Transverse colon (tissue), 4 donors: ENCODE measurements around the gene C2orf92. TPM values are rescaled to one million over a fixed set of nuclear protein-coding genes. Genes with fewer than 3 reads are reported as not detected.

Experiments used
- DNase-seq: peaks from one replicate; pipeline ENCODE4 v3.0.0-alpha.2; 2019
- H3K27ac ChIP-seq, 4 donors: fragments of 200-600 bp; sonication (generic); 2 replicates each; pipeline ENCODE4 v1.5.1; 2016 to 2018; ENCODE audit warnings: inconsistent platforms in 4 of 4
- H3K27me3 ChIP-seq: fragments of 200-600 bp; sonication (generic); 2 replicates; pipeline ENCODE4 v1.5.1; 2017; ENCODE audit warnings: inconsistent platforms
- H3K36me3 ChIP-seq, 4 donors: fragments of 200-600 bp; sonication (generic); 2 replicates each; pipeline ENCODE4 v1.5.1; 2017 to 2019; ENCODE audit warnings: inconsistent platforms in 4 of 4
- H3K4me1 ChIP-seq, 4 donors: fragments of 200-600 bp; sonication (generic); 2 replicates each; pipeline ENCODE4 v1.5.1; 2017 to 2020; ENCODE audit warnings: inconsistent platforms in 4 of 4
- H3K4me3 ChIP-seq, 4 donors: fragments of 200-600 bp; sonication (generic); 1 replicate in 1 of 4; 2 replicates in 3 of 4; pipeline versions ENCODE4 v1.5.1 to v1.6.1; 2017 to 2019; ENCODE audit warnings: inconsistent platforms in 4 of 4
- H3K9me3 ChIP-seq, 2 donors: fragments of 200-600 bp; sonication (generic); 2 replicates each; pipeline ENCODE4 v1.5.1; 2017 to 2019; ENCODE audit warnings: inconsistent platforms in 2 of 2
- EP300 ChIP-seq: sonication (generic); formaldehyde crosslinking; IDR thresholded peaks from one replicate; pipeline ENCODE4 v1.6.1; 2017; ENCODE audit warnings: antibody characterized with exemption, low read depth
- POLR2A ChIP-seq: fragments of 450-650 bp; IDR thresholded peaks from one replicate; pipeline ENCODE4 v1.6.1; 2016; ENCODE audit warnings: antibody characterized with exemption, mild to moderate bottlenecking, moderate library complexity
- POLR2AphosphoS5 ChIP-seq, 3 donors: sonication (generic); formaldehyde crosslinking; IDR thresholded peaks; one replicate each; pipeline ENCODE4 v1.6.1; 2016; ENCODE audit warnings: antibody characterized with exemption in 3 of 3
- WGBS, 2 donors: methylation state at CpG; one replicate each; pipeline ENCODE4 v1.1.5; 2018; ENCODE audit warnings: low coverage in 1 of 2; 5-methylcytosine and 5-hydroxymethylcytosine counted together
- in situ Hi-C, 4 donors: fragments of 200-750 bp; cut with MboI; loops; one replicate each; pipeline versions ENCODE4 v1.15.0 to v1.15.1; 2017; ENCODE audit warnings: low sequenced_read_pairs in 3 of 4, low pct_ligation_motif_present in 1 of 4, low pct_unique_long_range_greater_than_20kb in 1 of 4
- intact Hi-C: fragments of 100-400 bp; cut with DNase I; formaldehyde crosslinking; loops from one replicate; pipeline ENCODE4 v1.15.1; 2023; ENCODE audit warnings: low total_unique reads
- total RNA-seq, 4 donors: library from RNA; depleted of rRNA; stranded (reverse); fragments of >200 nt; gene quantifications; one replicate each; pipeline ENCODE4 v1.1.0, GENCODE V29; 2016
- TF ChIP-seq, protein P1 (sequence below), 5 experiments: fragments of 200-600 bp in 3 of 5; fragments of 450-650 bp in 2 of 5; sonication (generic) in 3 of 5; IDR thresholded peaks; 1 replicate in 2 of 5; 2 replicates in 3 of 5; pipeline ENCODE4 v1.5.1; 2016 to 2017; ENCODE audit warnings: antibody characterized with exemption in 5 of 5, inconsistent platforms in 3 of 5, mild to moderate bottlenecking in 2 of 5, moderate library complexity in 1 of 5

The C2orf92 gene
- total RNA-seq, 4 donors from 2014 or later: 13.8 to 27.3 (median 17.9) TPM

DNA sequence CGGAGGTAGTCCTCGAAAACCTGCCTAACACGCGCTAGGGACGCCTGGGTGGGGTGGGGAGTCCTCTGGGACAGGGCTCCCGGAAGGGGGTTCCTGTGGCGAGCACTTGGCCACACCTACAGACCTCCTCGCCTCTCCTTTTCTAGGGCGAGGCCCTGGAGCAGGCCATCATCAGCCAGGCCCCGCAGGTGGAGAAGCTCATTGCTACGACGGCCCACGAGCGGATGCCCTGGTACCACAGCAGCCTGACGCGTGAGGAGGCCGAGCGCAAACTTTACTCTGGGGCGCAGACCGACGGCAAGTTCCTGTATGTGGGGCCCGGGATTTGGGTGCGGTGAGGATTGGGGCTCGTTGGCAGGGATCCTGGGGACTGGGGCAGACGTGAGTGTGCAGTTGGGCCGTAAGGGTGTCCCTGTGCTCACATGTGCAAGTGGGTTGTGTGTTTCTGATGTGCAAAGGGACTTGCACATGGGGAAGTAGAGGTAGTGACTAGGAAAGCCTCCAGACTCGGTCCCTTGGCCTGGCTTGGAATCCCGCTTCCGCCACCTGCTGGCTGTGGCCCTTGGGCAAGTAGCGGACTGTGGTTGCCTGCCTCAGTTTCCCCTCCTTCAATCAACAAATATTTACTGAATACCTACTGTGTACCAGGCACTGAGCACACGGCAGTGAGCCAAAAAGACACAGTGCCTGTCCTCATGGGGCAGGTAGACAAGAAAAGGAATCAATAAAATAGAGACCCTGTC, 55.6 kb downstream of the C2orf92 start:
- in situ Hi-C loops: no loop called here
- H3K36me3 ChIP-seq: no peaks in the 10 kb centered on the region
- no peak for TF ChIP-seq EP300
- TF ChIP-seq POLR2AphosphoS5 (IDR thresholded peaks at IDR 0.05): no peak
- TF ChIP-seq, protein P1, sequence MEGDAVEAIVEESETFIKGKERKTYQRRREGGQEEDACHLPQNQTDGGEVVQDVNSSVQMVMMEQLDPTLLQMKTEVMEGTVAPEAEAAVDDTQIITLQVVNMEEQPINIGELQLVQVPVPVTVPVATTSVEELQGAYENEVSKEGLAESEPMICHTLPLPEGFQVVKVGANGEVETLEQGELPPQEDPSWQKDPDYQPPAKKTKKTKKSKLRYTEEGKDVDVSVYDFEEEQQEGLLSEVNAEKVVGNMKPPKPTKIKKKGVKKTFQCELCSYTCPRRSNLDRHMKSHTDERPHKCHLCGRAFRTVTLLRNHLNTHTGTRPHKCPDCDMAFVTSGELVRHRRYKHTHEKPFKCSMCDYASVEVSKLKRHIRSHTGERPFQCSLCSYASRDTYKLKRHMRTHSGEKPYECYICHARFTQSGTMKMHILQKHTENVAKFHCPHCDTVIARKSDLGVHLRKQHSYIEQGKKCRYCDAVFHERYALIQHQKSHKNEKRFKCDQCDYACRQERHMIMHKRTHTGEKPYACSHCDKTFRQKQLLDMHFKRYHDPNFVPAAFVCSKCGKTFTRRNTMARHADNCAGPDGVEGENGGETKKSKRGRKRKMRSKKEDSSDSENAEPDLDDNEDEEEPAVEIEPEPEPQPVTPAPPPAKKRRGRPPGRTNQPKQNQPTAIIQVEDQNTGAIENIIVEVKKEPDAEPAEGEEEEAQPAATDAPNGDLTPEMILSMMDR (IDR thresholded peaks at IDR 0.05): no peak
- no peak for TF ChIP-seq POLR2A
- intact Hi-C loops: no loop called here
- 94% methylated on average over 31 of the region's 31 CpGs; no CpG with 5 or more reads in 1 of the 2 donors for WGBS, 2 donors
- H3K27ac ChIP-seq: no peak overlapping the region
- H3K4me3 ChIP-seq: no peak overlapping the region
- no peak for DNase-seq
- peaks cover 0 to 1% of the 10 kb centered on the region in 2 donors for H3K9me3 ChIP-seq
- no peaks in the 10 kb centered on the region for H3K4me1 ChIP-seq
- H3K27me3 ChIP-seq: no peaks in the 10 kb centered on the region

DNA sequence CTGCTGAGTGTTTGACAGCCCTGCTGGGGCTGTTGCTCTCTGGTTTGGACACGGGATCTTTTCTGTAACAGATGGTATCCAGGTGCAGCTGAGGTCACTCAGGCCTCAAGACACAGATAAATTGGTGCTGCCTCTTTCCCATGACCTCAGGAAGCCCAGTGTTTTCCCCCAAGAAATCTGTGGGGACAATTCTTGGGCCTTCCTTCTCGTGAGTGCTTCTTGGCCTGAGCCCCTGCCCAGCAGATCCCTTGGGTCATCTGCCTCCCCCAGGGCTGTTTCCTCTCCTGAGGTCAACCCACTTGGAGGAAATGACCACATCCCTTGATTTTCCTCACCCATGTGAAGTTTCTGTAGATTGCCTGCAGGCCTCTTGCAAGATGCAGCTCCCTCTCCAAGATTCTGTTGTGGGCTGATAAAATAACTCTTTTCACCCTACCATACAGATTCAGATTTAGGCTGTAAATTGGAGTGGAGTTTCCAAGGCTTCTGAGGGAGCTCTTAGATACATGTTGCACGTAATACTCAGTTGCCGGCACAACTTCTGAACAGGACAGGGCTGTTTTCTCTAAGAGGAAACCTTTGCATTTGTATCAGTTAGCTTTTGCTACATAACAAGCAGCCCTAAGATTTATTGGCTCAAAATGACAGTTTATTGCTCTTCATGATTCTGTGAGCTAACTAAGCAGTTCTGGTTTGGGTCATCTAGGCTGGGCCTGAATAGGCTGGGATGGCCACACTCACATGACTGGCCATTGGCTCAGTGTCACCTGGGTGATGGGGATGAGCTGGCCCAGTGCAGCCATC, 57.0 kb downstream of the C2orf92 start:
- no peak for DNase-seq
- 57 to 76% methylated on average over 2 to 4 of the region's 4 CpGs for WGBS, 2 donors
- TF ChIP-seq POLR2A (no peak), POLR2AphosphoS5 (IDR thresholded peaks at IDR 0.05) (no peak), EP300 (no peak)
- TF ChIP-seq, protein P1 (IDR thresholded peaks at IDR 0.05): no peak

DNA sequence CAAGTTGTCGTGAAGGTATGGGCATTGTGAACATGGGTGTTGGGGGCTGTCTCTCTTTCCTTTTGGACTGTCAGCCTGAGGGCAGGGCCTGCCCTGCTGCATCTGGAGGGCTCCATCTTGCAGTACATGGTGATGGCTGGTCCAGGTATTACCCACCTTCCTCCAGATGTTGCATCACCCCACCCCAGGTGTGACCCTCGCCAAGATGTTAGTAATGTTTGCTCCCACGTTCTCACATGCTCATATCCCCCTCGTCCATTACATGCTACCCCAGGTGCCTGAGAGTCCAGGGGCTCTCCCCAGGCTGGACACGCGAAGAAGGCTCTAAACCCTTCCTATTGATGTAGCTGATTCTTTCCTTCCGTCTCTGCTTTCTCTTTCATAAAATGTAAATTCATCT, 57.8 kb downstream of the C2orf92 start:
- H3K27ac ChIP-seq: peak overlapping the region in 1 of 4 donors; percentile 4
- H3K9me3 ChIP-seq: peaks cover 0 to 4% of the 10 kb centered on the region in 2 donors
- H3K4me1 ChIP-seq: no peaks in the 10 kb centered on the region
- no peaks in the 10 kb centered on the region for H3K27me3 ChIP-seq
- no peak for TF ChIP-seq POLR2AphosphoS5 (IDR thresholded peaks at IDR 0.05)
- no peak for TF ChIP-seq POLR2A
- TF ChIP-seq, protein P1 (IDR thresholded peaks at IDR 0.05): no peak
- TF ChIP-seq EP300: no peak
- DNase-seq: no peak
- intact Hi-C loops: no loop called here
- in situ Hi-C loops: no loop called here
- WGBS, 2 donors: 81 to 94% methylated on average over 5 to 7 of the region's 7 CpGs
- H3K36me3 ChIP-seq: no peaks in the 10 kb centered on the region
- H3K4me3 ChIP-seq: no peak overlapping the region

More for the DNA sequence above, 57.0 kb downstream of the C2orf92 start:
- in situ Hi-C loops (no loop called here), intact Hi-C loops (no loop called here)
- Histone ChIP-seq H3K4me3 (no peak overlapping the region), H3K4me1 (no peaks in the 10 kb centered on the region), H3K9me3 (peaks cover 0 to 4% of the 10 kb centered on the region in 2 donors), H3K27ac (no peak overlapping the region), H3K27me3 (no peaks in the 10 kb centered on the region), H3K36me3 (no peaks in the 10 kb centered on the region)

DNA sequence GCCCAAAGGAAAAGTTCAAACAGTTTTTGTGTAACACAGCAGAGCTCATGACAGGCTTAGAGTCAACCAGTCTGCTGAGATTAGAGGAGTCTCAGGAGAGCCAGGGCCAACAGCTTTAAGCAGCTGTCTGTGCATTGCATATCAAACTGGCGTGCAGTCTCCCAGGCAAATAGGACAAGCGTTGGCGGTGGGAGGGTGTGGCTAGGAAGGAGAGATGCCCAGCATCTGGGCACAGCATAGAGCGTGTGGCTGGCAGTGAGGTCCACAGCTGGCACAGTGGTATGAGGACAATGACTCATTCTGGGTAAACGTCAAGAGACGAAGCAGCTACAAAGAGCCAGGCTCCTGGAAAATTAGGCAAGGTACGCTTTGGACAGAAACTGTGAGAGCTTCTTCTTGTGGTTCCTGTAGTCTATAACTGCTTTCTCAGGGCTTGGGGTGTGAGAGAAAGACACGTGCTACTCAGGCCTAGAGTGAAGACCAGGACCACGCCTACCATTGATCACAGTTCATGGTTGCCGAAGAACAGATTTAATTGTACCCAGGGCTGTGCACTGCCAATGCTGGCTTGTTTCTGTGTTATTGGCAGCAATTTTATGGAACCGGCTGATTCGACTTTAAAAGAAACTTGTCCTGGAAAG, 58.7 kb downstream of the C2orf92 start:
- Histone ChIP-seq H3K27me3 (no peaks in the 10 kb centered on the region), H3K9me3 (peaks cover 0 to 4% of the 10 kb centered on the region in 2 donors), H3K4me1 (no peaks in the 10 kb centered on the region), H3K27ac (peak overlapping the region in 1 of 4 donors; percentile 4), H3K36me3 (no peaks in the 10 kb centered on the region), H3K4me3 (no peak overlapping the region)
- intact Hi-C loops: no loop called here
- DNase-seq: no peak
- in situ Hi-C loops: no loop called here
- 20 to 37% methylated on average over 3 to 12 of the region's 12 CpGs for WGBS, 2 donors
- no peak for TF ChIP-seq EP300
- TF ChIP-seq, protein P1 (IDR thresholded peaks at IDR 0.05): no peak
- TF ChIP-seq POLR2A: no peak
- TF ChIP-seq POLR2AphosphoS5 (IDR thresholded peaks at IDR 0.05): no peak
